GM19438 (cell line): ENCODE measurements around the gene PCA3.
"Not testable (repeated sequence)": the region's sequence is repeated elsewhere in the genome, so short reads cannot be mapped to it uniquely, and the experiment has no call there.

Source experiments
- ATAC-seq: cut with Tn5 transposase; IDR thresholded peaks from one replicate; pipeline ENCODE4 v1.9.1; 2021; ENCODE audit warnings: low read depth; ENCODE audit not compliant: unreplicated experiment

Gene PCA3

GRCh38 chr9:76764138-76764537, at the start of gene PCA3:
Gene PCA3, plus strand, starts transcription at chr9:76764438.
- no peak for ATAC-seq

- ATAC-seq: no peak
These were observed 48.1 kb upstream of the PCA3 start for GRCh38 chr9:76716085-76716672.

- no peak for ATAC-seq
These were observed 47.1 kb upstream of the PCA3 start for GRCh38 chr9:76717176-76717575.

- no peak for ATAC-seq
These were observed 46.6 kb upstream of the PCA3 start for GRCh38 chr9:76717613-76718012.

GRCh38 chr9:76718166-76718565, 46.1 kb upstream of the PCA3 start:
- no peak for ATAC-seq

- ATAC-seq: no peak
These were observed 44.0 kb upstream of the PCA3 start for GRCh38 chr9:76720245-76720644.

- no peak for ATAC-seq
These were observed 39.2 kb upstream of the PCA3 start for GRCh38 chr9:76725011-76725546.

GRCh38 chr9:76725885-76726284, 38.4 kb upstream of the PCA3 start:
- ATAC-seq: no peak

GRCh38 chr9:76729116-76729515, 35.1 kb upstream of the PCA3 start:
- no peak for ATAC-seq

- ATAC-seq: no peak
These were observed 34.1 kb upstream of the PCA3 start for GRCh38 chr9:76729980-76730737.

GRCh38 chr9:76730801-76731200, 33.4 kb upstream of the PCA3 start:
- ATAC-seq: no peak

- ATAC-seq: no peak
These were observed 31.8 kb upstream of the PCA3 start for GRCh38 chr9:76732341-76732958.

GRCh38 chr9:76733096-76733495, 31.1 kb upstream of the PCA3 start:
- no peak for ATAC-seq

GRCh38 chr9:76734716-76735115, 29.5 kb upstream of the PCA3 start:
- ATAC-seq: no peak

GRCh38 chr9:76737154-76737902, 26.9 kb upstream of the PCA3 start:
- ATAC-seq: no peak

- ATAC-seq: no peak
These were observed 25.8 kb upstream of the PCA3 start for GRCh38 chr9:76738402-76738801.

- no peak for ATAC-seq
These were observed 22.7 kb upstream of the PCA3 start for GRCh38 chr9:76741524-76741923.

GRCh38 chr9:76742890-76743289, 21.3 kb upstream of the PCA3 start:
- not testable (repeated sequence) for ATAC-seq

- ATAC-seq: no peak
These were observed 20.3 kb upstream of the PCA3 start for GRCh38 chr9:76743931-76744330.

- ATAC-seq: no peak
These were observed 19.9 kb upstream of the PCA3 start for GRCh38 chr9:76744336-76744735.

GRCh38 chr9:76751001-76751400, 13.2 kb upstream of the PCA3 start:
- no peak for ATAC-seq
